Lower lobe of right lung (tissue), 2 donors: ENCODE results near the gene ATP5ME. TPM values are rescaled to one million over a fixed set of nuclear protein-coding genes. Genes with fewer than 3 reads are reported as not detected.

Experiments used
- ATAC-seq, 2 donors: fragments of 200-7000 bp; cut with Tn5 transposase; one replicate each; pipeline ENCODE4 v1.9.1; 2020 to 2022; ENCODE audit warnings: mild to moderate bottlenecking in 2 of 2, moderate library complexity in 2 of 2
- DNase-seq: peaks from one replicate; pipeline ENCODE4 v3.0.0-alpha.2; 2020
- H3K27ac ChIP-seq: fragments of 200-600 bp; one replicate; pipeline ENCODE4 v1.8.0; 2022
- H3K27me3 ChIP-seq: fragments of 200-600 bp; one replicate; pipeline ENCODE4 v1.8.0; 2022; ENCODE audit warnings: low read depth
- H3K36me3 ChIP-seq: fragments of 200-600 bp; one replicate; pipeline ENCODE4 v1.8.0; 2022; ENCODE audit warnings: mild to moderate bottlenecking
- H3K4me1 ChIP-seq: fragments of 200-600 bp; one replicate; pipeline ENCODE4 v1.8.0; 2022
- H3K4me3 ChIP-seq: fragments of 200-600 bp; one replicate; pipeline ENCODE4 v1.8.0; 2022; ENCODE audit warnings: mild to moderate bottlenecking
- H3K9me3 ChIP-seq: fragments of 200-600 bp; one replicate; pipeline ENCODE4 v1.8.0; 2022
- intact Hi-C: fragments of 100-400 bp; cut with DNase I; formaldehyde crosslinking; loops from one replicate; pipeline ENCODE4 v1.11.0; 2022
- total RNA-seq: library from RNA; stranded (reverse); fragmentation: NEBNext Ultra II Directional; extraction: Animal tissue kit (Norgen Biotek cat#: 25700); gene quantifications from one replicate; pipeline ENCODE4 v1.2.1, GENCODE V29; 2021
- TF ChIP-seq, protein P1 (sequence below): fragments of 200-600 bp; IDR thresholded peaks from one replicate; pipeline ENCODE4 v1.8.0; 2022; ENCODE audit warnings: antibody characterized with exemption, mild to moderate bottlenecking
- donor health status: DM: no; HTN: yes; CAD: no; lungs with severe emphysema.

Gene ATP5ME
- total RNA-seq, 1 donor from 2014 or later, result 173 TPM

DNA sequence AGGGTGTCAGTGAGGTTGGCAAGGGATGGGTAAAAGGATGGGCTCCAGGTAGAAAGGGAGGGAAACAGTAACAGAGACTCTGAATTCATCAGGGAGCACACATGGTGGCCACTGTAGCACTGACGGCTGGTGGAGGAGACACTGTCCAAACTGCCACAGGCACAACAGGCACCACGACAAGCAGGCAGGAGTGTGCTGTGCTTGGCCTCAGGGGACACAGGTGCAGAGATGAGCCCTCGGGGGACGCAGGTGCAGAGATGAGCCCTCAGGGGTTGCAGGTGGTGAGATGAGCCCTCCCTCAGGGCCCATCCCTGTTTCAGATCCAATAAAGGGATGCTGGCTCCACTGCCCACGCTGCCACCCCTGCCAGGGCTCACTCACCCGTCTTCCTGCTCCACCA, 41.1 kb downstream of the ATP5ME start:
- DNase-seq, result no peak
- Histone ChIP-seq H3K27me3 (peaks cover 13% of the 10 kb centered on the region), H3K9me3 (no peaks in the 10 kb centered on the region), H3K4me3 (no peak overlapping the region), H3K27ac (no peak overlapping the region), H3K4me1 (no peaks in the 10 kb centered on the region), H3K36me3 (no peaks in the 10 kb centered on the region)
- intact Hi-C loops, result no loop called here
- no peak for ATAC-seq
- TF ChIP-seq, protein P1, sequence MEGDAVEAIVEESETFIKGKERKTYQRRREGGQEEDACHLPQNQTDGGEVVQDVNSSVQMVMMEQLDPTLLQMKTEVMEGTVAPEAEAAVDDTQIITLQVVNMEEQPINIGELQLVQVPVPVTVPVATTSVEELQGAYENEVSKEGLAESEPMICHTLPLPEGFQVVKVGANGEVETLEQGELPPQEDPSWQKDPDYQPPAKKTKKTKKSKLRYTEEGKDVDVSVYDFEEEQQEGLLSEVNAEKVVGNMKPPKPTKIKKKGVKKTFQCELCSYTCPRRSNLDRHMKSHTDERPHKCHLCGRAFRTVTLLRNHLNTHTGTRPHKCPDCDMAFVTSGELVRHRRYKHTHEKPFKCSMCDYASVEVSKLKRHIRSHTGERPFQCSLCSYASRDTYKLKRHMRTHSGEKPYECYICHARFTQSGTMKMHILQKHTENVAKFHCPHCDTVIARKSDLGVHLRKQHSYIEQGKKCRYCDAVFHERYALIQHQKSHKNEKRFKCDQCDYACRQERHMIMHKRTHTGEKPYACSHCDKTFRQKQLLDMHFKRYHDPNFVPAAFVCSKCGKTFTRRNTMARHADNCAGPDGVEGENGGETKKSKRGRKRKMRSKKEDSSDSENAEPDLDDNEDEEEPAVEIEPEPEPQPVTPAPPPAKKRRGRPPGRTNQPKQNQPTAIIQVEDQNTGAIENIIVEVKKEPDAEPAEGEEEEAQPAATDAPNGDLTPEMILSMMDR, result no peak

GRCh38 chr4:632196-632790, 41.8 kb downstream of the ATP5ME start:
- no peak overlapping the region for H3K27ac ChIP-seq
- TF ChIP-seq, protein P1, result no peak
- no peaks in the 10 kb centered on the region for H3K4me1 ChIP-seq
- intact Hi-C loops, result no loop called here
- no peaks in the 10 kb centered on the region for H3K36me3 ChIP-seq
- H3K9me3 ChIP-seq, result no peaks in the 10 kb centered on the region
- DNase-seq, result no peak
- peaks cover 9% of the 10 kb centered on the region for H3K27me3 ChIP-seq
- H3K4me3 ChIP-seq, result no peak overlapping the region
- no peak for ATAC-seq

- H3K27ac ChIP-seq, result no peak overlapping the region
- intact Hi-C loops, result no loop called here
- no peaks in the 10 kb centered on the region for H3K9me3 ChIP-seq
- peaks cover 15% of the 10 kb centered on the region for H3K27me3 ChIP-seq
- TF ChIP-seq, protein P1, result no peak
- H3K36me3 ChIP-seq, result no peaks in the 10 kb centered on the region
- no peak overlapping the region for H3K4me3 ChIP-seq
- DNase-seq (no peak), ATAC-seq (no peak)
- H3K4me1 ChIP-seq, result no peaks in the 10 kb centered on the region
Observed at GRCh38 chr4:630656-631055, 43.4 kb downstream of the ATP5ME start.

DNA sequence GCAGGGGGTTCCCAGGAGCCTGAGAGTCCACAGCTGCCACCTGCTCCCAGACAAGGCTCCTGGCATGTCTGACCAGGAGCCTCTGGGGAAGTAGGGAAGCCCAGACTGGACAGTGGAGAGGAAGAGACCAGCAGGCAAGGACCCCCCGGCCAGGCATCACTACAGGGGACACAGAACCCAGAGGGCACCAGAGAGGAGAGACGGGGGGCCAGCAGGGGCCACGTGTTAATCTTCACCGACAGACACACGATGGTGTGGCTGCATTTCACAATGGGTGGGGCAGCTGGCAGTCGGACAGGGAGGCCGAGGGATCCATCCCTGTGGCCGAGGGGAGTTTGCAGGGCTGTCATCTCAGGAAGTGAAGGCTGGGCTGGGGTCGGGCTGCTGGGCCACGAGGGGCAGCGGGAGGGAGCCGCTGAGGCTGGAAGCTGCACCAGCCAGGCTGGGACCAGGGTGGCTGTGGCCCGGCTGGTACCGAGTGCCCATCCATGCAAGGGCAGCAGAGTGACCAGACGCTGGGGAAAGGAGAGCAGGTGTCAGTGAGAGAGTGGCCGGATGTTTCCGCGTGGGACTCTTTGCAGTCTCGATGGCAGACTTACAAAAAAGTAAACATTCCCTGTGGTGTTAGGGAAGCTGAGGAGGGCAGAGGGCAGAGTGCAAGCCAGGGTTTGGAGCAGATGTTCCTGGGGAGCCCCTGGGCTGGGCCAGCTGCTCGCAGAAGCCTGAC, 44.0 kb downstream of the ATP5ME start:
- intact Hi-C loops, result no loop called here
- H3K4me1 ChIP-seq, result no peaks in the 10 kb centered on the region
- H3K4me3 ChIP-seq, result no peak overlapping the region
- TF ChIP-seq, protein P1, result no peak
- no peak overlapping the region for H3K27ac ChIP-seq
- no peaks in the 10 kb centered on the region for H3K9me3 ChIP-seq
- H3K36me3 ChIP-seq, result no peaks in the 10 kb centered on the region
- DNase-seq (no peak), ATAC-seq (no peak)
- peaks cover 15% of the 10 kb centered on the region for H3K27me3 ChIP-seq

- ATAC-seq (no peak), DNase-seq (no peak)
- TF ChIP-seq, protein P1, result no peak
- intact Hi-C loops, result no loop called here
- H3K27ac ChIP-seq, result no peak overlapping the region
- no peaks in the 10 kb centered on the region for H3K36me3 ChIP-seq
- no peaks in the 10 kb centered on the region for H3K9me3 ChIP-seq
- no peak overlapping the region for H3K4me3 ChIP-seq
- H3K4me1 ChIP-seq, result no peaks in the 10 kb centered on the region
- peaks cover 18% of the 10 kb centered on the region for H3K27me3 ChIP-seq
Observed at GRCh38 chr4:629636-629914, 44.5 kb downstream of the ATP5ME start.
